ENCODE measurements around the gene LRPAP1.
"Not testable (repeated sequence)": the region's sequence is repeated elsewhere in the genome, so short reads cannot be mapped to it uniquely, and the experiment has no call there.

The LRPAP1 gene

GRCh38 chr4:3519468-3520264, 12.6 kb downstream of the LRPAP1 start:
- no peak for DNase-seq (ENCODE audit: low read depth)

- DNase-seq (ENCODE audit: low read depth), result no peak
These were observed 13.3 kb downstream of the LRPAP1 start for GRCh38 chr4:3518941-3519340.

DNA sequence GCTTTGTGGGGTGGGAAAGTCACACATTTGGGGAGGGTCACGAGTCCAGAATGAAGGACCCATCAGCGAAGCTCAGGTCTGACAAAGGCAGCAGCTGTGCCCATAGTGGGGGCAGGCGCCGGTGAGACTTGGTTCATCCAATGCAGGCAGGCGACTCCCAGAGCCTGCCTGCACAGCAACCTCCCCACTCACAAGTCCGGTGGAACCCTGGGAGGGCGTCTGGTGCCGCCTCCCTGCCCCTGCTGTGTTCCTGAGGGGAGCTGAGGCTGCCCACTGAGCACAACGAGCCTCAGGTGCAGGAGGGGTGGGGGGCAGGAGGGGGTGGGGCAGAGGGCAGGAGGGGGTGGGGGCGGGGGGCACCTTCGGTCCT, 13.7 kb downstream of the LRPAP1 start:
- no peak for DNase-seq (ENCODE audit: low read depth)

- no peak for DNase-seq (ENCODE audit: low read depth)
These were observed 14.3 kb downstream of the LRPAP1 start for GRCh38 chr4:3517731-3518510.

GRCh38 chr4:3516836-3517730, 15.1 kb downstream of the LRPAP1 start:
- DNase-seq (ENCODE audit: low read depth), result no peak

- no peak for DNase-seq (ENCODE audit: low read depth)
These were observed 16.0 kb downstream of the LRPAP1 start for GRCh38 chr4:3516061-3516835.

DNA sequence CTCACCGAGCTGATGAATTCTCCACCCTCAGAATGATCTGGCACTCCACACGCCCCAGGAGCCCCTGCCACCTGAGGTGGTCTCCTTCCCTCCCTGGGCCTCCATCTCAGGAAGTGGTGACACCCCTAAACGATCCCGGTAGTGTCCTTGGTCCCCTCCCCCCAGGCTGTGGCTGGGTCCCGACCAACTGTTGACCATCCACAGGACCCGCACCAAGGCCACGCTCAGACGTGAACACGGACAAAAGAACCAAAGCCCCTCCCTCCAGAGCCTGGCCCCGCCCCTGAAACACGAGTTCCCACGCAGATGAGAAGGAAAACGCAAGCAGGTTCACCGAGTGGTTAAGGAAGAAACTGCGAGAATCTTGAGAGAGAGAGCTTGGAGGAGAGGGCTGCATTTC, 16.6 kb downstream of the LRPAP1 start:
- DNase-seq (ENCODE audit: low read depth), result no peak

GRCh38 chr4:3514806-3515501, 17.3 kb downstream of the LRPAP1 start:
- no peak for DNase-seq (ENCODE audit: low read depth)

GRCh38 chr4:3514221-3514780, 17.9 kb downstream of the LRPAP1 start:
- no peak for DNase-seq (ENCODE audit: low read depth)

- no peak for DNase-seq (ENCODE audit: low read depth)
These were observed 18.4 kb downstream of the LRPAP1 start for GRCh38 chr4:3513807-3514206.

- DNase-seq (ENCODE audit: low read depth), result no peak
These were observed 19.5 kb downstream of the LRPAP1 start for GRCh38 chr4:3512719-3513118.

GRCh38 chr4:3512279-3512678, 19.9 kb downstream of the LRPAP1 start:
- no peak for DNase-seq (ENCODE audit: low read depth)

DNA sequence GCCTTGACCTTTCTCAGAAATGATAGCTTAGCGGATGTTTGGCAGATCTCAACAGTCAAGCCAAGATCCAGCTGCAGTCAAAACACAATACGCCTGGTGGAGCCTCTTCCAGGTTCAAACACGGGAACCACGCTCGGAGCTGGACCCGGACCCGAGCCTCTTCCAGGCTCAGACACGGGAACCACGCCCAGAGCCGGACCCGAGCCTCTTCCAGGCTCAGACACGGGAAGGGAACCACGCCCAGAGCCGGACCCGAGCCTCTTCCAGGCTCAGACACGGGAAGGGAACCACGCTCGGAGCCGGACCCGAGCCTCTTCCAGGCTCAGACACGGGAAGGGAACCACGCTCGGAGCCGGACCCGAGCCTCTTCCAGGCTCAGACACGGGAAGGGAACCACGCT, 20.6 kb downstream of the LRPAP1 start:
- DNase-seq (ENCODE audit: low read depth), result not testable (repeated sequence)

GRCh38 chr4:3511187-3511586, 21.0 kb downstream of the LRPAP1 start:
- no peak for DNase-seq (ENCODE audit: low read depth)

DNA sequence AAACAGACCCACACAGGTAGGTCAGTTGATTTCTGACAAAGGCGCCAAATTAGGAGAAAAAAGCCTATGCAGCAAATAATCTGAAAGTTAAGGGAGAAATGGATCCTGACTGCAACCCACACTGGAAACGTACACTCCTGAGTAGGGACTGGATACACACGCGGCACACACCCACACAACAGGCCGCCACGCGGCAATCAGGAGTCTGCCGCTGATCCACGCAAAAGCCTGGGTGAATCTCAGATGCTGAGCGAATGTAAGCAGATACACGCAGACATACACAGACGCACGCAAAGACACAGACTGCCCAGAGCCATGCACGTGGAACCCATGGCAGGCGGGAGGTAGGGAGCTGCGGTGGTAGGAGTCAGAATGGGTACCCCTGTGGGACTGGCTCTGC, 21.7 kb downstream of the LRPAP1 start:
- DNase-seq (ENCODE audit: low read depth), result no peak

GRCh38 chr4:3508542-3508941, 23.7 kb downstream of the LRPAP1 start:
- DNase-seq (ENCODE audit: low read depth), result no peak

DNA sequence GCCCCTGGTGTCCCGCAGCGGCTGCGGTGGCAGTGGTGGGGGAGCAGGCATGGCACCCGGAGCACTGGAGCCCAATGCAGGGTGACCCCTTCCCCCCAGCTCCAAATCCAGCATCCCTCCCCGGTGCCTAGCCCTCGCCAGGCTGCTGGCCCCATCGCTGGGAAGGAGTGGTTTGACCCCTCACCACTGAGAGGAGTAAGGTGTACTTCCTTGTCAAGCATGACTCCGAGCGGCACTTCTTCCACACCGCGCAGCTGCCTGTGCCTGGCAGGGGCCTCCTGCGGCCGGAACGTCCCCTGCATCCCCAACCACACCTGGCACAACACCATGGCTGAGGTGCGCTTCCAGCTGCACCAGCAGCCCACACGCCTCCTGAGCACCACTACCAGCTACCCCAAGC, 27.0 kb downstream of the LRPAP1 start:
- no peak for DNase-seq (ENCODE audit: low read depth)

DNA sequence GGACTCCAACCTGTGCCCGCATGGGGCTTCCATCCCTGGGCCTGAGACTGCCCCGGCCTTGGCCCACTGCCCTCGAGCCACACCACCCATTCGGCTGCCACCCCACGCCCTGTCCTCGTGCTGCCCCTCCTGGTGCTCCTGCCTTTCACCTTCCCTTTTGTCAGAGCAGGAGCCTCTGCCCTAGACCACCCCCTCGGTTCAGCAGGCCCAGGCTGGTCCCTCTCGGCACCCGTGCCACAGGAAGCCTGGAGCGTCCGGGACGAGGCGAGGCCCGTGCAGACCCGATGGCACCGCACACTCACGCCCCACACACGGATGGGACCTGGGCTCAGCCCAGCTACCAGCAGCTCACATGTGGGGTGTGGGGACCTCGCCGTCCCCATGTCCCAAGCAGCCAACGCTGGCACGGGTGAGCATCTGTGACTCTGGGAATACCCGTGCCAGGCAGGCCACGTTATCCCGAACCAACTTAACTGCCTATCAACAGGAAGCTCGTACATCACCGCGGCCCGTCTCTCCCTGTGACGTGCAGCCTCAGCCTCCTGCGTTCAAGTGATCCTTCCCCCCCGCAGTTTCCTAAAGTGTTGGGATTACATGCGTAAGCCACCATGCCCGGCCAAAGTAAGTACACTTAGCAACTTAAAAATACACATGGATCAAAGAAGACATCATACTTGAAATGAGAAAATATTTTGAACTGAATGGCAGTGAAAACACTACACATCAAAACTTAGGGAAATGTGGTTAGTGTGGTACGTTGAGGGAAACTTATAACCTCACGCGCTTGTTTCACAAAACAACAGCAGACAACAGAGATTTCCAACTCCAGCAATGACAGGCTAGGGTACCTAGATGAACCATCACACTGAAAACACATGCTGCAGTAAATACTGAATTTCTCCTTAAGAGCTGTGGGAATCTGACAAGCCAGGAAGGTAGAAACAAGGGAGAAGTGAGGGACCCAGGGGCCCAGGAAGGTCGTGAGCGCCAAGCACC, 29.0 kb downstream of the LRPAP1 start:
- no peak for DNase-seq (ENCODE audit: low read depth)

DNA sequence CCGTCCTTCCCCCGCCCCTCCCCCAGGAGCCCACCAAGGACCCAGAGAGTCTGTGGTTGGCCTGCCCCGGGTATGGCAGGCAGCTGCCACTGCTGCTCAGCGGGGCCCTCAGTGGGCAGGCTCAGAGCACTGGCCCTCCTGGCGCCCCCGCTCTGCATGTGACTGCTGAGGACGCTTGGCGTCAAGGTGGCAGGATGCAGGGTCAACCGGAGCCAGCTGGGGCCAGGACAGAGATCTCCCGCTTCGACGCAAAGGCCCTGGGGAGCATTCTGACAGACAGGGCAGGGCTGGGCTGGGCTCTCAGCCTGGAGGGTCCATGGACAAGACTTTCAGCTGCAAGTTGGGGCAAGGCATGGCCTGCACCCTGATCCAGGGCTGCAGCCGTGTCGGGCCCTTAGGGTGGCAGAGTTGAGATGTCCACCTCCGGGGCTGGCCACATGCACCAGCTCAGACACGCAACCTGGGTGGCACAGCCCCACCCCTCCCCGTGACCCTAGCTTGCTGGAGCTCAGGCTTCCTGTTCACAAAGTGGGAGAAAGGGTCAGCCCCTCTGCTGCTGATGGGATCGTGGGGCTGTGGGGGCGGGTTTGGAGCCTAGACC, 30.3 kb downstream of the LRPAP1 start:
- no peak for DNase-seq (ENCODE audit: low read depth)

All from HS-27A (cell line).